Measurements from ENCODE around the gene SLX4IP. TPM values are rescaled to one million over a fixed set of nuclear protein-coding genes. Genes with fewer than 3 reads are reported as not detected.
A peak's percentile ranks its signal among the peaks of the same experiment; 100 is the strongest.

Gene SLX4IP
- total RNA-seq, 1 donor from 2014 or later, result 3.0 TPM

GRCh38 chr20:10642856-10643559, 207.9 kb downstream of the SLX4IP start:
- DNase-seq (ENCODE audit: low spot score), result no peak

GRCh38 chr20:10643560-10643873, 208.4 kb downstream of the SLX4IP start:
- ATAC-seq, result no peak
- no peak for DNase-seq (ENCODE audit: low spot score)

More at GRCh38 chr20:10642856-10643559, 207.9 kb downstream of the SLX4IP start:
- ATAC-seq, result no peak

GRCh38 chr20:10644458-10645204, 209.5 kb downstream of the SLX4IP start:
- ATAC-seq (no peak), DNase-seq (ENCODE audit: low spot score) (no peak)

GRCh38 chr20:10645205-10645570, 210.1 kb downstream of the SLX4IP start:
- ATAC-seq (no peak), DNase-seq (ENCODE audit: low spot score) (no peak)

DNA sequence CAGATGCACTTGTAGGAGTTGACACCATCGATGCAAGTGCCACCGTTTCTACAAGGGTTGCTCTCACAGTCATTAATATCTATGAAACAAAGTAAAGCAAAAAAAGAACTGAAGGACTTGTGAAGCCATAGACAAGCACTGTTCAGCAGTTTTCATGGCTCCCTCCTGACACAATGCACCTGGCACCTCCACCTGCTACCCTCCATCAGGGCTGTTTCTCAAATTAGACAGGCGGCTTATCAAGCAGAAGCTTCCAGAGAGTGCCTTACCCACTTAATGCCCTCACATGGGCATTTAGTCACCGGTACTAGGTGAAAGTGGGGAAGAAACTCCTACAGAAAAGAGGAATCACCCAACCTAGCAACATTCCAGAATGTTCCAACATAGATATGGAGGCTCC, 210.9 kb downstream of the SLX4IP start:
- no peak for ATAC-seq

GRCh38 chr20:10646886-10647420, 211.8 kb downstream of the SLX4IP start:
- ATAC-seq, result no peak

More for the DNA sequence above, 210.9 kb downstream of the SLX4IP start:
- no peak for DNase-seq (ENCODE audit: low spot score)

GRCh38 chr20:10647471-10647870, 212.4 kb downstream of the SLX4IP start:
- ATAC-seq, result no peak
- no peak for DNase-seq (ENCODE audit: low spot score)

More at GRCh38 chr20:10646886-10647420, 211.8 kb downstream of the SLX4IP start:
- DNase-seq (ENCODE audit: low spot score), result no peak

DNA sequence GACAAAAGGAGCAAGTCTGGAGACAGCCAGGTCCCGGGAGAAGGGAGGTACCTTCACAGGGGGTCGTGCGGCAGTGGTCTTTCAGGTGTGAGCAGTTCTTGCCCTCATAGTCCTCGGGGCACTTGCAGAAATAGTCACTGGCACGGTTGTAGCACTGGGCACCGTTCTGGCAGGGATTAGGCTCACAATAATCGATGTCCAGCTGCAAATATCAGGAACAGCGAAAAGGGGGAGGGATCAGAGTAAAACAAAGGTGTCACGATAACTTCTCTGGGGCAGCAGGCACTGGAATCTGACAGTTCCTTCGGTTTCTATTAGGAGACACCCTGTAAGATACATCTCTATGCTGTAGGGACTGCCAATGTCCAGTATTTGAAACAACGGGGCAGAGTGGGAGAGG, 212.8 kb downstream of the SLX4IP start:
- ATAC-seq (no peak), DNase-seq (ENCODE audit: low spot score) (no peak)

DNA sequence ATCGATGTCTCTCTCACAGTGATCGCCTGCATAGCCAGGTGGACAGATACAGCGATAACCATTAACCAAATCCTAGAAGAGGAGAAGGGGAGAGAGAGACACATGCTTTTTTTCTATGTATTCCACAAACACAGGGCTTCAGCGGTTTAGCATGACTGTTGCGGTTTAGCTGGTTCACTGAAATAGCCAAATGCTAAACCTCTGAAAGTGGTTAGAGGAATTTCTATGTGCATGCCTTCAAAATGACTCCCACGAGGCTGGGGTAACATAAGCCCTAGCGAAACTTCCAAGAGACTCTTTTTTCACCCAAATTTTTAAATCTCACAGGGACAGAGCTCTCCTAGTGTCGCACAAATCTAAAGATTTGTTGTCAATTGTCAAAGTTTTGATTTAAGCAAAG, 213.5 kb downstream of the SLX4IP start:
- no peak for ATAC-seq
- DNase-seq (ENCODE audit: low spot score), result no peak

GRCh38 chr20:10649080-10649796, 214.1 kb downstream of the SLX4IP start:
- DNase-seq (ENCODE audit: low spot score) (no peak), ATAC-seq (no peak)

DNA sequence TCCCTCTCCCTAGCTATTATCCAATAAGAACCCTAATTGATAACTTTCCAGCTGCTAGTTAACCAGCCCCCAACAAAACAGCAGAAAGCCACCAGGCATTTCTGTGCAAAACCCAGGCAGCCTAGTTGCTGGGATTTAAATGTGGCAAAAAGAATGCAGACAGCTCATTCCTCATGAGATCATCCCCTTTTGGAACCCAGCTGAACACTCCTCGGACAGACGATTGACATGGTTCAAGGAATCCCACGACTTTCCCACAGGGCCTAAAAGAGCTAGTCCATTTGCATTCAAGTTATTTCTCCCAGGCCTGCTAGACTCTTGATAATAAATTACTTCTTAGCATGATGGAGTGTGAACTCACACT, 214.7 kb downstream of the SLX4IP start:
- ATAC-seq (no peak), DNase-seq (ENCODE audit: low spot score) (no peak)

GRCh38 chr20:10651227-10651990, 216.3 kb downstream of the SLX4IP start:
- no peak for ATAC-seq
- no peak for DNase-seq (ENCODE audit: low spot score)

DNA sequence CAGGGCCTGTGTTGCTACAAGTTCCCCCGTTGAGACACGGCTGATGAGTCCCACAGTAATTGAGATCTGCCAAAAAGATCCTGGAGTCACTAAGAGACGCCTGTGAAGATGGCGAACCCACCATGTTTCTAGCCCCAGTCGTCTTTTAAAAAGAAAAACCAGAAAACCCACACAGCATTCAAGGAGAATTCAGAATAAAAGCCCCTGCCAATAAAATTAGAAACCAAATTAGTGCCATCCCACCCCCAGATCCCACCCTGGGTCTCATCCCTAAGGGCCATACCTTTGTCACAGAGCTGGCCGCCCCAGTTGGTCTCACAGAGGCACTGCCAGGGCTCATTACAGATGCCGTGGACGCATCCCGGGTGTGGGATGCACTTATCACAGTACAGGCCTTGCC, 217.1 kb downstream of the SLX4IP start:
- DNase-seq (ENCODE audit: low spot score), result no peak
- no peak for ATAC-seq

- ATAC-seq (peak; percentile 25), DNase-seq (ENCODE audit: low spot score) (no peak)
Measured at GRCh38 chr20:10652660-10653261, 217.7 kb downstream of the SLX4IP start.

DNA sequence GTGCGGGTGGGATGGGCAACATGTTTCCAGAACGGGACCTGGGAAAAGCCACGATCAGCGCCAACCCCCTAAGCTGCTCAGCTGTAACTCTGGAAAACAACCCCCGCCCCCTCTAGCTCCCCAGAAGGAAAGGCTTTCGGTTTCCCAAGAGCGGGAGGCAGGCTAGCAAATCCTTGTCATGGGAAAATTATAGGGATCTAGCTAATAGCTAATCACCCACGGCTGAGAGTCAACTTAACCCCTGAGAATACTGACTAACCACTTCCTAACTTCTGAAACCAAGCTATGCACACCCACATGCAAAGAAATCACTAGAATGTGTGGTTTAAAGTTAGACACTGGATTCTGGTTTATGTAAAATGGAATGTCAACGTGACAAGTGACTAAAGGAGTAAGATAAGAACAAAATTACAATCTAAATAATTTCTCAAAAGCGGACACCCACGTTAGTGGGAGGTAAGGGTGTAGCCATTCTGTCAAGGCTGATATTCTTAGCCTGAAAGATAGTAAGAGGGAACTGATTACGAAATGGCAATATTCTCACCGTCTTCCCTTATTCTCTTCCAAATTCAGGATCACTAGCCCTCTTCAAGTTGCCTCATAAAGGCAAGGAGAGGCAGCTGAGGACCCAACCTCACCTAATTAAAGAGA, 218.6 kb downstream of the SLX4IP start:
- ATAC-seq, result no peak

DNA sequence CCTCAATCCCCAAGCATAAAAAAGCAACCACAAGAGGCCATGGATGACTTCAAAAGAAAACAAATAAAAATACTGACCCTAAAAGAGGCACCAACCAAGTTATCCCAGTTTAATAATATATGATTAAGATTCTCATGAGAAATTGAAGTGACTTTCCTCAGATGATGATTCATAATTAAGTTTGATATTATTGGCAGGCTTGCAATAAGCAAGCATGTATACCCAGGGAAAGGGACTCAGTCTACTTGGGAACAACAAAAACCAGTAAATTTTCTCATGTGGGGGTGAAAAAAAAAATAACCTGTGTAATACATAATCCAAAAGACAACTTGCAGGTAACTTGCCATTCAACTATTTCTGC, 219.1 kb downstream of the SLX4IP start:
- DNase-seq (ENCODE audit: low spot score) (no peak), ATAC-seq (no peak)

More for the DNA sequence above, 218.6 kb downstream of the SLX4IP start:
- no peak for DNase-seq (ENCODE audit: low spot score)

GRCh38 chr20:10654630-10655029, 219.5 kb downstream of the SLX4IP start:
- ATAC-seq (no peak), DNase-seq (ENCODE audit: low spot score) (no peak)

- DNase-seq (ENCODE audit: low spot score) (no peak), ATAC-seq (no peak)
Measured at GRCh38 chr20:10655720-10656669, 220.9 kb downstream of the SLX4IP start.

- no peak for DNase-seq (ENCODE audit: low spot score)
- ATAC-seq, result no peak
Measured at GRCh38 chr20:10657453-10657852, 222.3 kb downstream of the SLX4IP start.

Measured in left lobe of liver (tissue), 2 donors.